ENCODE results near the gene UFC1. TPM values are rescaled to one million over a fixed set of nuclear protein-coding genes. Genes with fewer than 3 reads are reported as not detected.

UFC1 gene
- total RNA-seq, 4 donors from 2014 or later, result 44.2 to 98.8 (median 80.2) TPM

DNA sequence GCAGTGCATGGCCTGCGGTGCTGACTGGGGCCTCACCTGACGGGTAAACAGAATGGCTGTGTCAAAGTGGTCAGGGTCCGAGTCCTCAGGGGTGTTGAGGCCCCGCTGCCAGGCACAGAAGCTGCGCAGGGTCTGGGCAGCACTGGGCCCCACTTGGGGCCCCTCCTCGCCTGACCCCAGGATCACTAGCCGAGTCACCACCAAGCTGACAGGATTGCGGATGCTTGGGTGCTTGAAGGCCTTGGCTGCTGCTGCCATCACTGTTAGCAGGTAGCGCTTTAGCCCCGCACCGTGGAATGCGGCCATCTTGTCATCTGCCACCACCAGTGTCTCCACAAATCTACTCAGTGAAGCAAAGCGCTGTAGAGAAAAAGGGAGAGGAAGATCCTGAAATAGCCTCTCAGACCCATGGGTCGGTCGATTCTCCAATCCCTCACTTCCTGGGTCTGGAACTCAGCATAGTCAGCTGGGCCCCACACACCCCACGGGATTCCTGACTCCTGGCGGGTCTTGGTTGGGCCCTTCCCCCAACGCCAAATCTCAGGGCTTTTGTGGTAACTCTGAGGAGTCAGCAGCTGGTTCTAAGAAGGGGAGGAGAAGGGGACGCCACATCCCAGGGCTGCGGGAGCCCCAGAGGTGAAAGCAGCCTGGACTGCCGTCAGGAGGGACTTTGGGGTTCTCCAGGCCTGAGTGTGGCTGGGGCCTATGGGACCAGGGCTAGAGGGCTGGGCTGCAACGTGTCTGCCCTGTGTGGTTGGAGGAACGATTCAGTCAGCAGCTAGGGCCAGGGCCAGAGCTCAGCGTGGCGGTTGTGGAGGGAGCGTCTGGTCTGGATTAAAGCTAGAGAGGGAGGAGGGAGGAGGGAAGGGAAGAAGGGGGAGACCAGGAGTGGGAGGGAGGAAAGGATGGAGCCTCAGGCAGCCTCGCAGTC is 43.0 kb downstream of the UFC1 start:
- no peak for DNase-seq (ENCODE audit: low spot score in 2 of 2)
- Histone ChIP-seq H3K36me3 (no peaks in the 10 kb centered on the region), H3K4me3 (peak overlapping the region; percentile 45), H3K27ac (peak overlapping the region; percentile 98), H3K9me3 (no peaks in the 10 kb centered on the region), H3K27me3 (no peaks in the 10 kb centered on the region), H3K4me1 (peaks cover 81% of the 10 kb centered on the region)
- 56% methylated on average over 23 of the region's 27 CpGs for WGBS
- TF ChIP-seq, protein P1, sequence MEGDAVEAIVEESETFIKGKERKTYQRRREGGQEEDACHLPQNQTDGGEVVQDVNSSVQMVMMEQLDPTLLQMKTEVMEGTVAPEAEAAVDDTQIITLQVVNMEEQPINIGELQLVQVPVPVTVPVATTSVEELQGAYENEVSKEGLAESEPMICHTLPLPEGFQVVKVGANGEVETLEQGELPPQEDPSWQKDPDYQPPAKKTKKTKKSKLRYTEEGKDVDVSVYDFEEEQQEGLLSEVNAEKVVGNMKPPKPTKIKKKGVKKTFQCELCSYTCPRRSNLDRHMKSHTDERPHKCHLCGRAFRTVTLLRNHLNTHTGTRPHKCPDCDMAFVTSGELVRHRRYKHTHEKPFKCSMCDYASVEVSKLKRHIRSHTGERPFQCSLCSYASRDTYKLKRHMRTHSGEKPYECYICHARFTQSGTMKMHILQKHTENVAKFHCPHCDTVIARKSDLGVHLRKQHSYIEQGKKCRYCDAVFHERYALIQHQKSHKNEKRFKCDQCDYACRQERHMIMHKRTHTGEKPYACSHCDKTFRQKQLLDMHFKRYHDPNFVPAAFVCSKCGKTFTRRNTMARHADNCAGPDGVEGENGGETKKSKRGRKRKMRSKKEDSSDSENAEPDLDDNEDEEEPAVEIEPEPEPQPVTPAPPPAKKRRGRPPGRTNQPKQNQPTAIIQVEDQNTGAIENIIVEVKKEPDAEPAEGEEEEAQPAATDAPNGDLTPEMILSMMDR (IDR thresholded peaks at IDR 0.05), result no peak
- TF ChIP-seq POLR2A (IDR thresholded peaks at IDR 0.05), result peak in 1 of 2 donors; percentile 22

DNA sequence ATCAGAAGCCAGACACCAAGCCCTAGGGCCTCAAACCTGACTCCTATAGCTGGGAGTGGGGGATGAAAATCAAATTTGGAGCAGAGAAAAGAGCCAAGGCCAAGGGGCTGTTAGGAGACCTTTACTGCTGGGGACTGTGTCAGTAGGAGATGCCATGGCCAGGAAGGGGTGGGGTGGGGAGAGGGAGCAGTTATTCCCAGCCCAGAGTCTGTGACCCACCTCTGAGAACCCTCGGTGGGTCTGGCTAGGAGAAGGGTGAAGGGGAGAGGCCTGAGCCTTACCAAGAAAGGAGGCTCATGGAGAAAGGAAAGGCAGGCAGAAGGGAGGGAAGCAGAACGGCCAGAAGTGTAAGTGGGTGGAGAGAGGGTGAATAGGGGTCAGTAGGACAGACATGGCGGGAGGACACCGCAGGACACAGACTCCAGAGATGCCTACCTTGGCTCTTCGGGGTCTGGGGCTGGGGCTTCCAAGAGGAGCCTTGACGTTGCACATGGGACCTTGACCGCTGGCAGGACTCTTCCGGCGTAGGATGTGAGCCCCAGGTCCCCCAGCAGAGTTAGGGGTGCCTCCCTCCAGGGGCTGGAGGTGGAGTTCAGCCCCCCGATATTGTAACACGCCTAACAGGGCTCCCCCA is 43.9 kb downstream of the UFC1 start:
- peaks cover 74% of the 10 kb centered on the region for H3K4me1 ChIP-seq
- H3K36me3 ChIP-seq, result no peaks in the 10 kb centered on the region
- 38% methylated on average over 11 of the region's 11 CpGs for WGBS
- H3K27me3 ChIP-seq, result no peaks in the 10 kb centered on the region
- H3K9me3 ChIP-seq, result no peaks in the 10 kb centered on the region
- TF ChIP-seq EP300 (IDR thresholded peaks at IDR 0.05), result no peak
- TF ChIP-seq POLR2AphosphoS5 (IDR thresholded peaks at IDR 0.05), result no peak
- TF ChIP-seq, protein P1 (IDR thresholded peaks at IDR 0.05), result no peak
- no peak for TF ChIP-seq POLR2A (IDR thresholded peaks at IDR 0.05)
- H3K27ac ChIP-seq, result peak overlapping the region; percentile 98
- no peak for DNase-seq (ENCODE audit: low spot score in 2 of 2)
- H3K4me3 ChIP-seq, result peak overlapping the region; percentile 45

DNA sequence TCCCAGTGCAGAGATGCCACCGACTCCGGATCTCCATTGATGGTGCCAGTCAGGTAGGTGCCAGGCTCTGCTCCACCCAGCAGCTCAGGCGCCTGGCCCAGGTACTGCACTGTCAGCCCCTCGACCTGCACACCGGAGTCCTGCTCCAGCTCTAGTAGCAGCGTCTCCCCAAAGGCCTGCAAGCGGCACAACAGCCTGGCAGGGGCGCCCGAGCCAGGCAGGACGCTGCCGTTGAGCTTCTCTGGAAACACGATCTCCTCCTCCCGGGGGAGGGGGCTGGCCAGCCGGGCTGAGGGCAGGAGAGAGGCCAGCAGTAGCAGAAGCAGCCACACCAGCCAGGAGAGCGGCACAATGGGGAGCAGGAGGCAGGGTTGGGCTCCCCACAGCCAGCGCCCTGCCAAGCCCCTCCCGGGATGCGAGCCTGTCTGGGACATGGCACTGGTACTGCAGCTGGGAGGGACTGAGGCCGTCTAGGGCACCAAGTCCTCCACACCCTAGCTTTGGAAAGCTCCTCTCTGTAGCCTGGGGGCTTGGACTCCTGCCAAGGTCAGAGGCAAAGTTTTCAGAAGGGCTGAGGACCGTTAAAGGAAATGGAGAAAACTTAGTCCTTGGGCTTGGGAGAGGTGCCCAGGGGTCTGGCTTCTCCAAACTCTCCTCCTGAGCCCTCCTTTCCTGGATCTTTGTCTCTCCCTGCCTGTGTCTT is 44.6 kb downstream of the UFC1 start:
- Histone ChIP-seq H3K4me3 (peak overlapping the region; percentile 45), H3K4me1 (peaks cover 80% of the 10 kb centered on the region), H3K9me3 (no peaks in the 10 kb centered on the region), H3K27me3 (no peaks in the 10 kb centered on the region), H3K36me3 (peaks cover under 1% of the 10 kb centered on the region), H3K27ac (peak overlapping the region; percentile 98)
- WGBS, result 14% methylated on average over 12 of the region's 20 CpGs
- TF ChIP-seq POLR2AphosphoS5 (IDR thresholded peaks at IDR 0.05) (no peak), EP300 (IDR thresholded peaks at IDR 0.05) (no peak), POLR2A (IDR thresholded peaks at IDR 0.05) (no peak)
- TF ChIP-seq, protein P1 (IDR thresholded peaks at IDR 0.05), result no peak
- DNase-seq (ENCODE audit: low spot score in 2 of 2), result peak in 1 of 2 donors; percentile 90

DNA sequence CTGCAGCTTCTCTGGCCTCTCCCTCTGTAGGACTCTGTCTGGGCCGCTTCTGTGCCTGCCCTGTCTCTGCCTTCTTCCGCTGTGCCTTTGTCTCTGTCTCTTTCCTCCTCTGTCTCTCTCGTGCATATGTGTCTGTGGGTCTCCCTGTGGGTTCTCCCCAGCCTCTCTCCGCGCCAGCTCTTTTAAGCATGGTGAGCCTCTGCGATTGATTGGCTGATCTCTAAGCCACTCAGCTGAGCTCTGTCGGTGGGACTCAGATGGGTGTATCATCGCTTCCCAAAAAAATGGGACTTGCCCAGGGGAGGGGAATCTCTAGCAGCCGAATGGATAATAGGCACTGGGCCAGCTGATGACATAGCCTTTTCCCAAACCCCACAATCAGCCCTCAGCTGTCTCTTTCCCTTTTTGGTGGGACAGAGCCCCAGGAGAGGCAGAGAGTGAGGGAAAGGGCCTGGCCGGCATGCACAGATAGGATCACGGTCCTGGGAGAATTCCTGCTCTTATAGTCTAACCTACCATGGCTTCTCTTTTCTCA is 45.2 kb downstream of the UFC1 start, which contains the start of gene ADAMTS4:
Gene ADAMTS4 (minus strand): TSS at position 158 of the 535 bp plus-strand sequence. CDS start 427 bp downstream, outside the sequence.
- no peaks in the 10 kb centered on the region for H3K27me3 ChIP-seq
- no peaks in the 10 kb centered on the region for H3K9me3 ChIP-seq
- H3K36me3 ChIP-seq, result peaks cover 7% of the 10 kb centered on the region
- H3K4me1 ChIP-seq, result peaks cover 82% of the 10 kb centered on the region
- peak in 1 of 2 donors; percentile 85 for DNase-seq (ENCODE audit: low spot score in 2 of 2)
- whole genome bisulfite sequencing, result 20% methylated on average over 11 of the region's 11 CpGs
- peak in 1 of 2 donors; percentile 78 for TF ChIP-seq POLR2A (IDR thresholded peaks at IDR 0.05)
- TF ChIP-seq EP300 (IDR thresholded peaks at IDR 0.05), result no peak
- peak within 1 kb of the TSS; percentile 45 for H3K4me3 ChIP-seq
- H3K27ac ChIP-seq, result peak within 1 kb of the TSS; percentile 98

DNA sequence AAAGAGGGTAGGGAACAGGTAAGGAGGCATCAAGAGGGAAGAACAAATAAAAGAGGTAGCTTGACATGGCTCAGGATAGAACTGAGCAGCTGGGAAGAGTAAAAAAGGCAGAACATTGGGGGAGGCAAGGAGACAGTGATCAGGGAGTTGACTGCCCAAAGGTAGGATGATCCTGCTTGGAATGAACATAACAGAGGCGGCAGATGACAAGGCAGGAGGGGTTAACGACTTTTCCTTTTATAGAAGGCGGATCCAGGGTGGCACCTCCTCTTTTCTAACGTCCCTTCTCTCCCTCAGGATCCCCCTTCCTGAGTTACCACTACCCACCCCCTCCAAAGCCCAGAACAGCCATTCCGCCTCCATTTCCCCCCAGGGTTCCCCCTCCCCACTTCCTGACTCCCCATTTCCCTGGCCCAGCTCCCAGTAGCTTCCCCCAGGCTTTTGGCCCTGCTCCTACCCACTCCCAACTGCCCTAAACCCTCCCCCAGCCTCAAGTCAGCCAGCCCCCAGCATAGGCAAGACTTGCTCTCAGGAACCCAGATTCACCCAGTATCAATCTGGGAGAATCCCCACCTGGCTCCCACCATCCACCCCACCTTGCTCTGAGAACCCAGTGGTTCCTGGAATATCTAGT is 45.8 kb downstream of the UFC1 start:
- H3K4me1 ChIP-seq, result peaks cover 80% of the 10 kb centered on the region
- TF ChIP-seq POLR2AphosphoS5 (IDR thresholded peaks at IDR 0.05), result no peak
- TF ChIP-seq, protein P1 (IDR thresholded peaks at IDR 0.05), result no peak
- no peak for TF ChIP-seq POLR2A (IDR thresholded peaks at IDR 0.05)
- no peak for TF ChIP-seq EP300 (IDR thresholded peaks at IDR 0.05)
- H3K27me3 ChIP-seq, result no peaks in the 10 kb centered on the region
- DNase-seq (ENCODE audit: low spot score in 2 of 2), result no peak
- H3K9me3 ChIP-seq, result no peaks in the 10 kb centered on the region
- WGBS, result 26% methylated on average over 5 of the region's 5 CpGs
- H3K27ac ChIP-seq, result peak overlapping the region; percentile 98
- peak overlapping the region; percentile 45 for H3K4me3 ChIP-seq
- H3K36me3 ChIP-seq, result peaks cover 13% of the 10 kb centered on the region
